COR-L47 (cell line): ENCODE results near the gene PALS2.

Source experiments
- DNase-seq: peaks from one replicate; lab custom pipeline; 2025; lab: John Stamatoyannopoulos, UW

Gene PALS2

GRCh38 chr7:24591152-24591551 lies 17.9 kb downstream of the PALS2 start:
- DNase-seq = no peak

- no peak for DNase-seq
These were observed 22.6 kb downstream of the PALS2 start for GRCh38 chr7:24595671-24596418.

- DNase-seq = no peak
These were observed 23.8 kb downstream of the PALS2 start for GRCh38 chr7:24597014-24597413.

- DNase-seq = no peak
These were observed 28.3 kb downstream of the PALS2 start for GRCh38 chr7:24601600-24601999.

- no peak for DNase-seq
These were observed 29.7 kb downstream of the PALS2 start for GRCh38 chr7:24602860-24603456.

- no peak for DNase-seq
These were observed 31.4 kb downstream of the PALS2 start for GRCh38 chr7:24604630-24605029.

GRCh38 chr7:24608504-24608903 lies 35.3 kb downstream of the PALS2 start:
- DNase-seq = no peak

- DNase-seq = no peak
These were observed 35.8 kb downstream of the PALS2 start for GRCh38 chr7:24609059-24609458.

- DNase-seq = no peak
These were observed 36.3 kb downstream of the PALS2 start for GRCh38 chr7:24609570-24609969.

- DNase-seq = no peak
These were observed 37.9 kb downstream of the PALS2 start for GRCh38 chr7:24611130-24611529.

- DNase-seq = no peak
These were observed 44.8 kb downstream of the PALS2 start for GRCh38 chr7:24617957-24618616.

- no peak for DNase-seq
These were observed 46.7 kb downstream of the PALS2 start for GRCh38 chr7:24619978-24620377.

- DNase-seq = no peak
These were observed 49.5 kb downstream of the PALS2 start for GRCh38 chr7:24622646-24623182.
